ENCODE measurements around the gene SMIM27. TPM values are rescaled to one million over a fixed set of nuclear protein-coding genes. Genes with fewer than 3 reads are reported as not detected.
"Not testable (repeated sequence)": the region's sequence is repeated elsewhere in the genome, so short reads cannot be mapped to it uniquely, and the experiment has no call there.

SMIM27 gene
- total RNA-seq, 2 donors from 2014 or later, result 14.0 to 18.4 TPM

- Histone ChIP-seq H3K27me3 (ENCODE audit: control insufficient read depth, insufficient read depth, low read length, poor library complexity, severe bottlenecking) (no peaks in the 10 kb centered on the region), H3K36me3 (ENCODE audit: control insufficient read depth, insufficient read depth, low read length) (peaks cover 5% of the 10 kb centered on the region), H3K4me3 (ENCODE audit: low read length) (peak overlapping the region; percentile 89), H3K9me3 (ENCODE audit: control insufficient read depth, low read length) (peaks cover 55% of the 10 kb centered on the region), H3K4me1 (ENCODE audit: control insufficient read depth, insufficient read depth, low read length) (no peaks in the 10 kb centered on the region), H3K27ac (ENCODE audit: low read depth, low read length) (no peak overlapping the region), H3K9ac (ENCODE audit: extremely low read depth, low read length, poor library complexity, severe bottlenecking) (no peak overlapping the region)
- H3K27me3 Mint-ChIP-seq (ENCODE audit: insufficient read depth), result peaks cover 4% of the 10 kb centered on the region
- peaks cover 45% of the 10 kb centered on the region for H3K36me3 Mint-ChIP-seq (ENCODE audit: low read depth)
- no peak overlapping the region for H3K27ac Mint-ChIP-seq
- TF ChIP-seq, protein P1, sequence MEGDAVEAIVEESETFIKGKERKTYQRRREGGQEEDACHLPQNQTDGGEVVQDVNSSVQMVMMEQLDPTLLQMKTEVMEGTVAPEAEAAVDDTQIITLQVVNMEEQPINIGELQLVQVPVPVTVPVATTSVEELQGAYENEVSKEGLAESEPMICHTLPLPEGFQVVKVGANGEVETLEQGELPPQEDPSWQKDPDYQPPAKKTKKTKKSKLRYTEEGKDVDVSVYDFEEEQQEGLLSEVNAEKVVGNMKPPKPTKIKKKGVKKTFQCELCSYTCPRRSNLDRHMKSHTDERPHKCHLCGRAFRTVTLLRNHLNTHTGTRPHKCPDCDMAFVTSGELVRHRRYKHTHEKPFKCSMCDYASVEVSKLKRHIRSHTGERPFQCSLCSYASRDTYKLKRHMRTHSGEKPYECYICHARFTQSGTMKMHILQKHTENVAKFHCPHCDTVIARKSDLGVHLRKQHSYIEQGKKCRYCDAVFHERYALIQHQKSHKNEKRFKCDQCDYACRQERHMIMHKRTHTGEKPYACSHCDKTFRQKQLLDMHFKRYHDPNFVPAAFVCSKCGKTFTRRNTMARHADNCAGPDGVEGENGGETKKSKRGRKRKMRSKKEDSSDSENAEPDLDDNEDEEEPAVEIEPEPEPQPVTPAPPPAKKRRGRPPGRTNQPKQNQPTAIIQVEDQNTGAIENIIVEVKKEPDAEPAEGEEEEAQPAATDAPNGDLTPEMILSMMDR (conservative IDR thresholded peaks at IDR 0.05), result no peak
- peaks cover 55% of the 10 kb centered on the region for H3K9me3 Mint-ChIP-seq
- H3K4me1 Mint-ChIP-seq, result peaks cover 5% of the 10 kb centered on the region
- WGBS, 2 experiments (ENCODE audit: insufficient coverage in 1 of 2, insufficient read length in 1 of 2), result 43% methylated on average over 1 of the region's 1 CpG; no CpG with 5 or more reads in 1 of the 2 experiments
- H3K4me3 Mint-ChIP-seq, result no peak overlapping the region
- no peak for DNase-seq
Observed at GRCh38 chr9:32523910-32524309, 28.2 kb upstream of the SMIM27 start.

- Mint-ChIP-seq H3K4me3 (peak overlapping the region; percentile 87), H3K36me3 (ENCODE audit: low read depth) (peaks cover 45% of the 10 kb centered on the region), H3K9me3 (peaks cover 50% of the 10 kb centered on the region), H3K27ac (peak overlapping the region; percentile 83)
- not testable (repeated sequence) for H3K4me1 Mint-ChIP-seq; H3K36me3 ChIP-seq (ENCODE audit: control insufficient read depth, insufficient read depth, low read length); H3K9ac ChIP-seq (ENCODE audit: extremely low read depth, low read length, poor library complexity, severe bottlenecking); DNase-seq; H3K27ac ChIP-seq (ENCODE audit: low read depth, low read length); H3K27me3 ChIP-seq (ENCODE audit: control insufficient read depth, insufficient read depth, low read length, poor library complexity, severe bottlenecking); H3K4me1 ChIP-seq (ENCODE audit: control insufficient read depth, insufficient read depth, low read length); H3K27me3 Mint-ChIP-seq (ENCODE audit: insufficient read depth)
- WGBS, 2 experiments (ENCODE audit: insufficient coverage in 1 of 2, insufficient read length in 1 of 2), result 94% methylated on average over 9 to 11 of the region's 11 CpGs
- H3K4me3 ChIP-seq (ENCODE audit: low read length), result peak overlapping the region; percentile 89
- H3K9me3 ChIP-seq (ENCODE audit: control insufficient read depth, low read length), result peaks cover 49% of the 10 kb centered on the region
Observed at GRCh38 chr9:32524558-32524891, 27.6 kb upstream of the SMIM27 start.

DNA sequence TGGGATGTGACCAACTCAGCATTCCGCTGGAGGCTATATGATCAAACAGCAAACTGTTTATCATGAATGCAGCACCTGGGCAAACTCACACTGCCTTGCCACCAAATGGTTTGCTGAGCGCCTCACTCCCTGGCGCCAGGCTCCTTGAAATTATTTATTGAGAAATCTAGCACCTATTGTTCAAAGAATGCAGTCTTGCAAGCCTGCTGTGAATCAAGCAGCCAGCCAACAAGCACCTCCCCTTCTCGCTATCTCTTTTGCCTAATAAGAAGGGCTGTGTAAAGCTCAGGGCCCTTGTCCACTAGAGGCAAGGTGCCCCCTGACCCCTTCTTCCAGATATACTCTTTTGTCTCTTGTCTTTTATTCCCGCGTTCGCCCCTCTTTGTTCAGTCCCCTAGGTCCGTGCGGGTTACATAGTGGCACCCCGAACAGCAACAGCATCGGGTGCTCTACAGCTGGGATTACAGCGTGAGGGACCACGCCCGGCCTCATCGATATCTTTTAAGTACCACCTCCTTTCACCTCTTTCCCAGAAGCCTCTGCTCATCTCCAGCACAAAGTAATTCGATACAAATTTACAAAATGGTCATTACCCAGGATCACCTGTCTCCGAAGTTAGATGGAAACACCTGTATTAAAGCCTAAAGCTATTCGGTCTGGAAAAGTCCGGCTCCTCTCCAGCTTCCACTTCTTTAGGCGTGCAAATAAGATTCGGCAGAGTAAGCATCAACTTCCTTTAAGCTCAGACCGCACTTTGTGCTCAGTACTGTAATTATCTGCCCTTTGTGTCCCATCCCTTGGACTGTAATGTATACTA, 27.0 kb upstream of the SMIM27 start:
- no peak overlapping the region for H3K9ac ChIP-seq (ENCODE audit: extremely low read depth, low read length, poor library complexity, severe bottlenecking)
- Mint-ChIP-seq H3K4me1 (peaks cover 5% of the 10 kb centered on the region), H3K4me3 (peak overlapping the region; percentile 87), H3K36me3 (ENCODE audit: low read depth) (peaks cover 45% of the 10 kb centered on the region), H3K27ac (peak overlapping the region; percentile 95), H3K27me3 (ENCODE audit: insufficient read depth) (peaks cover 4% of the 10 kb centered on the region), H3K9me3 (peaks cover 46% of the 10 kb centered on the region)
- 84 to 94% methylated on average over 16 to 22 of the region's 22 CpGs for WGBS, 2 experiments (ENCODE audit: insufficient coverage in 1 of 2, insufficient read length in 1 of 2)
- no peak overlapping the region for H3K27ac ChIP-seq (ENCODE audit: low read depth, low read length)
- DNase-seq, result peak; percentile 75
- peaks cover under 1% of the 10 kb centered on the region for H3K36me3 ChIP-seq (ENCODE audit: control insufficient read depth, insufficient read depth, low read length)
- TF ChIP-seq, protein P1 (conservative IDR thresholded peaks at IDR 0.05), result no peak
- no peaks in the 10 kb centered on the region for H3K4me1 ChIP-seq (ENCODE audit: control insufficient read depth, insufficient read depth, low read length)
- no peaks in the 10 kb centered on the region for H3K27me3 ChIP-seq (ENCODE audit: control insufficient read depth, insufficient read depth, low read length, poor library complexity, severe bottlenecking)
- peak overlapping the region; percentile 89 for H3K4me3 ChIP-seq (ENCODE audit: low read length)
- H3K9me3 ChIP-seq (ENCODE audit: control insufficient read depth, low read length), result peaks cover 45% of the 10 kb centered on the region
